ENCODE data around the gene PRUNE1.
A peak's percentile ranks its signal among the peaks of the same experiment; 100 is the strongest.

The PRUNE1 gene

DNA sequence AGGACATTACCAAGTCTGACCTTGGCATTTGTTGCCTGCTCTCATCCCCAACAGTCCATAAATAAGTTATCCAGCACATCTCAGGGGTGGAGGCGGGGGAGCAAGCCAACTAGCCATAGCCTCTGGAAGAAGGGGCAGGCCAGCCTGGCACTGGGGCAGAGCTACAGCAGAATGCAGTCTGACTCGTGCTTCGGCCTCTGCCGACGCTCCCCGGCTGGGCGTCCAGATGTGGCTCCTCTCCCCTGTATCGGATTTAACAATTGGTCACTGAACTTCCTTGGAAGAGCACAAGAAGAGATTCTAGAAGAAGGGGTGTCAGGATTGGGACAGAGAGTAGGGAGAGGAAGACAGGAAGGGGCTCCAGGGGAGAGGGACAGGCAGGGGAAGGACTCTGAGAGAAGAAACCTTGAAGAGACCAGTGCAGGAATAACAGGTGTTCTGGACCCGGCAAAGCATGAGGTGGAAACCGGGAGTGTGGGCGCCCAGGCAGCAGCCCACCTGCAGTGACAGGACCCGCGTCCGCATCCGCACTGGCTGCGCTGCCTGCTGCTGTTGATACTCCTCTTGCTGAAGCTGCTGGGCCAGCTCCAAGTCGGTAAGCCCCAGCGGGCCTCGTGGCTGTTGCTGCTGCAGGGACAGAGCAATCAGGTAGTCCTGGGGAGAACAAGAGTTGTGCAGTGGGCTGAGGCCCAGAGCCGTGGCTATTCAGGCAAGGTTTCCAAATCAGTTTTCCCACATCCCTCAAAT, 10.9 kb upstream of the PRUNE1 start:
- Mint-ChIP-seq H3K27ac (no peak overlapping the region), H3K27me3 (ENCODE audit: low read depth) (no peaks in the 10 kb centered on the region), H3K4me3 (no peak overlapping the region), H3K36me3 (ENCODE audit: low read depth) (peaks cover 38% of the 10 kb centered on the region), H3K9me3 (no peaks in the 10 kb centered on the region), H3K4me1 (peaks cover 5% of the 10 kb centered on the region)
- TF ChIP-seq CTCF (IDR thresholded peaks at IDR 0.05; ENCODE audit: unreplicated experiment in 3 of 3) = no peak

DNA sequence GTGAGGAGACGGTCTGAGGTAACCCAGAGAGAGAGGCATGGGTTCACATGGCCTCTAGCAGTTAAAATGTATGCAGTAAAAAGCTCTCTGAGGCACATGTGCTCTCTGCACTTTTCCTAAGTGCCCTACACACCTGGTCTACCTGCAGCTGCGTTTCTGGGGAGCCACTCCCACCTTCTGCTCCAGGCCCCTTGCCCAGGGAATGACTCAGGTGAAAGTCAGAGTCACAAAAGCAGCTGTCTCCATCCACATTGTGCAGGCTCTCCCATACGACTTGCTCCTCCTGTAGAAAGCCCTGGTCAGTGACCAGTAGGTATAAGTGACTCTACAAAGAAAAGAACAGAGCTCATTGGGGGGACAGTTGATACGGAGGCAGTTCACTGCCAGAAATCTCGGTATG, 10.3 kb upstream of the PRUNE1 start:
- Mint-ChIP-seq H3K27ac (no peak overlapping the region), H3K36me3 (ENCODE audit: low read depth) (peaks cover 42% of the 10 kb centered on the region), H3K9me3 (no peaks in the 10 kb centered on the region), H3K4me1 (peaks cover 11% of the 10 kb centered on the region), H3K4me3 (no peak overlapping the region), H3K27me3 (ENCODE audit: low read depth) (no peaks in the 10 kb centered on the region)
- TF ChIP-seq CTCF (IDR thresholded peaks at IDR 0.05; ENCODE audit: unreplicated experiment in 3 of 3) = no peak

DNA sequence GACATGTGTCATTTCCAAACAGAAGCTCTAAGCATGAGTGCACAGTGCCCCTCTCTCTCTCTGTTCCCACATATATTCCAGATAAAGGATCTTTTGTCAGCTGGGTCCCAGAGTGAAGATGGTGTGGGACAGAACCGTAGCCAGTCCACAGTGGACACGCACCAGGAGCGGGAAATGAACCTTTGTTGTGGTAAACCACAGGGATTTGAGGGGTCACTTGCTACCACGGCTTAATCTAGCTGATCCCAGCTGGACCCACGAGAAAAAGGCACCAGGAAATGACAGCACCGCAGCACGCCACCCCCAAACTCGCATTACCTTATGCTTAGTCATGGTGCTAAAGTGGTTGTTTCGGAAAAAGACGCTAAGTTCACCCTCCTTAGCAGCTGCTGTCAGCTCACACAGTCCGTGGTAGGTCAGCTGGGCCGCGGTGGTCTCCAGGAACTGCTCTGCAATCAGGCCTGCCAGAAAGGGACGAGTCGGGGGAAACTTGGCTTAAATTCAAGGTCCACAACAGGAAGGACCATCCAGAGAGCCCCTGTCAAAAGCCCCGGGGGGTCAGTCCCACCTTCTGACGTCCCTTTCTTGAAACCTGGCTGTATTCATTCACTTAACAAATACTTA, 9.1 kb upstream of the PRUNE1 start:
- Mint-ChIP-seq H3K9me3 (no peaks in the 10 kb centered on the region), H3K4me3 (no peak overlapping the region), H3K27ac (no peak overlapping the region), H3K36me3 (ENCODE audit: low read depth) (peaks cover 42% of the 10 kb centered on the region), H3K4me1 (peaks cover 13% of the 10 kb centered on the region), H3K27me3 (ENCODE audit: low read depth) (no peaks in the 10 kb centered on the region)
- no peak for TF ChIP-seq CTCF (IDR thresholded peaks at IDR 0.05; ENCODE audit: unreplicated experiment in 3 of 3)

GRCh38 chr1:150999926-151000325, 8.3 kb upstream of the PRUNE1 start:
- H3K4me3 Mint-ChIP-seq = no peak overlapping the region
- no peaks in the 10 kb centered on the region for H3K9me3 Mint-ChIP-seq
- TF ChIP-seq CTCF (IDR thresholded peaks at IDR 0.05; ENCODE audit: unreplicated experiment in 3 of 3) = no peak
- H3K27ac Mint-ChIP-seq = no peak overlapping the region
- peaks cover 13% of the 10 kb centered on the region for H3K4me1 Mint-ChIP-seq
- H3K27me3 Mint-ChIP-seq (ENCODE audit: low read depth) = no peaks in the 10 kb centered on the region
- peaks cover 42% of the 10 kb centered on the region for H3K36me3 Mint-ChIP-seq (ENCODE audit: low read depth)

GRCh38 chr1:151000408-151000807, 7.8 kb upstream of the PRUNE1 start:
- no peak for TF ChIP-seq CTCF (IDR thresholded peaks at IDR 0.05; ENCODE audit: unreplicated experiment in 3 of 3)
- H3K4me1 Mint-ChIP-seq = peaks cover 15% of the 10 kb centered on the region

DNA sequence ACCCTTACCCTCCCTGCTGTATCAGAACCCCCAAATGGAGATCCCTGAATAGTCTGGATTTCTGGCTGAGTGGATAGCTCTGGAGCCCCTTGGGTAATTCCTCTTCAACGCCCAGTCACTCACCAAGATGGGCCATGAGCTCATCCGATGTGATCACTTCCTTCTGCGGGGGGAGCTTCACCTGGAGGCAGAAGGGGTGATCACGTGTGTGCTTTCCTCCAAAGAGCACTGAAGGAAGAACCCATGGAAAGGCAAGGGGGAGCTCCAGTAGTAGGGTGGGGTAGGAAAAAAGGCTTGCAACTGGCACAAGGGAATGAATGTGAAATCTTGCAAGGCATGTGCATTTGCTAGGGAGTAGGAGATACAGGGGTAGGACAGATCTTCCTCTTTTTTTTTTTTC, 6.6 kb upstream of the PRUNE1 start:
- H3K9me3 Mint-ChIP-seq = no peaks in the 10 kb centered on the region
- H3K4me3 Mint-ChIP-seq = peak overlapping the region in 1 of 3 experiments; percentile 16
- peaks cover 21% of the 10 kb centered on the region for H3K4me1 Mint-ChIP-seq
- no peak for TF ChIP-seq CTCF (IDR thresholded peaks at IDR 0.05; ENCODE audit: unreplicated experiment in 3 of 3)
- H3K27me3 Mint-ChIP-seq (ENCODE audit: low read depth) = no peaks in the 10 kb centered on the region
- H3K36me3 Mint-ChIP-seq (ENCODE audit: low read depth) = peaks cover 37% of the 10 kb centered on the region
- H3K27ac Mint-ChIP-seq = no peak overlapping the region

More at GRCh38 chr1:151000408-151000807, 7.8 kb upstream of the PRUNE1 start:
- no peak overlapping the region for H3K27ac Mint-ChIP-seq
- H3K36me3 Mint-ChIP-seq (ENCODE audit: low read depth) = peaks cover 42% of the 10 kb centered on the region
- no peak overlapping the region for H3K4me3 Mint-ChIP-seq
- no peaks in the 10 kb centered on the region for H3K27me3 Mint-ChIP-seq (ENCODE audit: low read depth)
- no peaks in the 10 kb centered on the region for H3K9me3 Mint-ChIP-seq

Data from nephron (organoid).